Heart left ventricle (tissue), 16 donors: ENCODE measurements around the gene SAP30BP. TPM values are rescaled to one million over a fixed set of nuclear protein-coding genes. Genes with fewer than 3 reads are reported as not detected.
A peak's percentile ranks its signal among the peaks of the same experiment; 100 is the strongest.

ENCODE experiments used
- ATAC-seq, 4 donors: fragments of 200-7000 bp; cut with Tn5 transposase; one replicate each; pipeline ENCODE4 v1.9.1; 2020 to 2022; ENCODE audit warnings: moderate library complexity in 4 of 4, mild to moderate bottlenecking in 3 of 4, moderate number of reproducible peaks in 1 of 4
- DNase-seq, 5 donors: peaks; one replicate each; pipeline ENCODE4 v3.0.0-alpha.2; 2020
- H3K27ac ChIP-seq, 12 donors: fragments of 200-600 bp; sonication (generic) in 4 of 12; one replicate each; pipeline versions ENCODE4 v1.5.0 to v1.8.0; 2016 to 2022; ENCODE audit warnings: mild to moderate bottlenecking in 2 of 12
- H3K27me3 ChIP-seq, 9 donors: fragments of 200-600 bp; sonication (generic) in 2 of 9; one replicate each; pipeline versions ENCODE4 v1.5.1 to v1.8.0; 2016 to 2022; ENCODE audit warnings: mild to moderate bottlenecking in 3 of 9
- H3K36me3 ChIP-seq, 9 donors: fragments of 200-600 bp; sonication (generic) in 2 of 9; one replicate each; pipeline versions ENCODE4 v1.5.0 to v1.8.0; 2018 to 2022; ENCODE audit warnings: mild to moderate bottlenecking in 2 of 9
- H3K4me1 ChIP-seq, 12 donors: fragments of 200-600 bp; sonication (generic) in 4 of 12; one replicate each; pipeline versions ENCODE4 v1.5.0 to v1.8.0; 2016 to 2022; ENCODE audit warnings: mild to moderate bottlenecking in 3 of 12
- H3K4me3 ChIP-seq, 12 donors: fragments of 200-600 bp; sonication (generic) in 4 of 12; one replicate each; pipeline versions ENCODE4 v1.5.0 to v1.8.0; 2017 to 2022; ENCODE audit warnings: mild to moderate bottlenecking in 9 of 12, moderate library complexity in 4 of 12
- H3K9me3 ChIP-seq, 12 donors: fragments of 200-600 bp; sonication (generic) in 4 of 12; one replicate each; pipeline versions ENCODE4 v1.5.0 to v1.8.0; 2016 to 2022; ENCODE audit warnings: mild to moderate bottlenecking in 1 of 12
- CTCF ChIP-seq, 12 donors: fragments of 200-600 bp; sonication (generic) in 4 of 12; IDR thresholded peaks; one replicate each; pipeline versions ENCODE4 v1.5.0 to v1.8.0; 2018 to 2022; ENCODE audit warnings: antibody characterized with exemption in 12 of 12, mild to moderate bottlenecking in 5 of 12
- POLR2A ChIP-seq, 2 donors: fragments of 450-650 bp; IDR thresholded peaks; one replicate each; pipeline ENCODE4 v1.6.1; 2017; ENCODE audit warnings: antibody characterized with exemption in 2 of 2, mild to moderate bottlenecking in 2 of 2, moderate library complexity in 2 of 2
- WGBS, 4 donors: extraction: QIAGEN DNeasy Blood & Tissue Kit in 2 of 4; methylation state at CpG; one replicate each; pipeline versions ENCODE4 v1.1.5 to v1.1.7; 2013 to 2018; 5-methylcytosine and 5-hydroxymethylcytosine counted together
- intact Hi-C, 10 donors: fragments of 100-400 bp; cut with DNase I; formaldehyde crosslinking; loops; one replicate each; pipeline versions ENCODE4 v1.11.1 to v1.14.2; 2022
- polyA plus RNA-seq, 2 donors: library from polyadenylated mRNA; stranded (reverse); fragments of 200-250 nt; gene quantifications; one replicate each; pipeline ENCODE4 v1.2.3, GENCODE V29; 2013
- total RNA-seq, 9 donors: library from RNA; depleted of rRNA in 2 of 9; stranded (reverse); fragments of >200 nt in 2 of 9; fragmentation: NEBNext Ultra II Directional in 3 of 9; extraction: Animal tissue kit (Norgen Biotek cat#: 25700) in 3 of 9; gene quantifications; one replicate each; pipeline versions ENCODE4 v1.1.0 to v1.2.4, GENCODE V29; 2016 to 2023
- donor health status: ischemic (EF 13 %, LVEDD 7.1; RV severe dilation, severe dysfunction).
- donor health status: healthy with polysubstance abuse.
- donor health status: DM: no; HTN: yes; CAD: no.
- donor health status: DM: no; HTN: no; CAD: no.
- donor health status: ischemic (EF 25% LVEDD 6.9; RV normal size, moderate dysfunction).
- donor health status: ischemic (EF 25% LVEDD 5.7; RV mildly dilated, moderate dysfunction).
- donor health status: healthy.
- donor health status: DM: yes; HTN: yes; CAD: no.
- donor health status: ischemic (EF 35%, LVEDD 5.7; RV mildly dilated, moderate dysfunction).
- donor health status: nonischemic (EF 11% LVEDD 7.7; RV severe dilation, severe dysfunction).
- donor health status: DM: yes; HTN: yes; CAD: no.
- donor health status: PGD.
- donor health status: ischemic (EF 29% LVEDD 5.4; RV normal size, mild dysfunction).
- donor health status: nonischemic (EF 23%, LVEDD 6.1; RV moderate dilation, normal function).

SAP30BP gene
- total and polyA plus RNA-seq, 11 donors, result 40.9 to 121 (median 54.6) TPM

- intact Hi-C loops, result no loop called here
- Histone ChIP-seq H3K4me1 (peaks cover 0 to 26% (median 12%) of the 10 kb centered on the region in 12 donors), H3K27me3 (peaks cover 0 to 32% (median 14%) of the 10 kb centered on the region in 9 donors), H3K4me3 (peak overlapping the region in 4 of 12 donors; percentile 17 to 60 (median 25)), H3K36me3 (peaks cover 0 to 3% (median 0%) of the 10 kb centered on the region in 9 donors), H3K27ac (peak overlapping the region in 10 of 12 donors; percentile 11 to 82 (median 44)), H3K9me3 (no peaks in the 10 kb centered on the region)
- peak in 1 of 5 donors; percentile 73 for DNase-seq
- peak in 1 of 2 donors; percentile 15 for TF ChIP-seq POLR2A (IDR thresholded peaks at IDR 0.05)
- TF ChIP-seq CTCF (IDR thresholded peaks at IDR 0.05), result no peak
- WGBS, 4 donors, result 70 to 74% (median 71%) methylated on average over 12 to 18 of the region's 18 CpGs
- ATAC-seq, result peak in 3 of 4 donors; percentile 53 to 74 (median 63)
These were observed 56.2 kb downstream of the SAP30BP start for GRCh38 chr17:75723171-75723930.

DNA sequence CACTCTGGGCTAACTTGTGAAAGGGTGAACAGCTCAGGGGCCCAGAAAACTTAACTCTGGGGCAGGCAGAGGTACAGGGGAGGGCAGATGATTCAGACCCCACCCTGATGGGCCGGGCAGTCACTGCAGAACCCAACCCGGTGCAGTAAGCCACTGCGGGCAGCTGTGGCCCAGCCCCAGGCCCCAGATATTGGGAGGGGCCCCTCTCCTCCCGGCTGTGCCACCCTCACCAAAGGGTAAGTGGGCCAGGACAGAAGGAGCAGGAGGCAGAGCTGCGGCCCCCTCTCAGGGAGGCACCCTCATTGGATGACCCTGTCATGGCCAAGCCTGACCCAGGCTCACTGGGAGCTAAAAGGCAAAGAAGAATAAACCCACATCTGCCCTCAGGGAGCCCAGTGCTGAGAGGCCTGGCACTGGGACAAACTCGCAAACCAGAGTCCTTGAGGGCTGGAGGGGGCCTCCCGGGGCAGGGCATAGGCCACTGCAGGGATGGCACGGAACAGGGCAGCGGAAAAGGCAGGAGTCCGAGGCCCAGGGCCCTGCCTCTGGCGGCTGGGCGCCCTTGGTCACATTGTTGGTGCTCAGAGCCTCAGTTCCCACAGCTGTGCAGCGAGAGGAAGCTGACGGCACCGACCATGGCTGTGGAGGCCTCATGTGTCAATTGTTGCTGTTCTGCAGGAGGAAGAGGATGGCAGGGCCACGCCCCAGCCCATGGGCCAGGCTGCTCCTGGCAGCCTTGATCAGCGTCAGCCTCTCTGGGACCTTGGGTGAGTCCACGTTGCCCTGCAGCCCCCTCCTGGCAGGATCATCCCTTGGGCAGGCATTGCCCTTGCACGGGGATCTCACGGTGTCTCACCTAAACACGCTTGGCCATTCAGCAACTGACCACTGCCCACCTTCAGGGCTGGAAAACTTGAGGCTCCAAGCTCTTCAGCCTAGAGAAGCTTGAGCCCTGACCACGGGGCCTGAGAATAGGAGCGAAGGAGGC is 57.2 kb downstream of the SAP30BP start:
- Histone ChIP-seq H3K36me3 (peaks cover 0 to 3% (median 0%) of the 10 kb centered on the region in 9 donors), H3K4me1 (peaks cover 0 to 26% (median 12%) of the 10 kb centered on the region in 12 donors), H3K9me3 (no peaks in the 10 kb centered on the region), H3K4me3 (no peak overlapping the region), H3K27ac (peak overlapping the region in 2 of 12 donors; percentile 44 to 59), H3K27me3 (peaks cover 0 to 31% (median 14%) of the 10 kb centered on the region in 9 donors)
- intact Hi-C loops, result no loop called here
- WGBS, 4 donors, result 86 to 93% (median 89%) methylated on average over 20 to 23 of the region's 23 CpGs
- TF ChIP-seq CTCF (IDR thresholded peaks at IDR 0.05), result no peak
- TF ChIP-seq POLR2A (IDR thresholded peaks at IDR 0.05), result no peak
- DNase-seq (no peak), ATAC-seq (no peak)

- ATAC-seq, result no peak
- Histone ChIP-seq H3K36me3 (peaks cover 0 to 3% (median 0%) of the 10 kb centered on the region in 9 donors), H3K4me1 (peaks cover 0 to 25% (median 12%) of the 10 kb centered on the region in 12 donors), H3K27me3 (peaks cover 0 to 20% (median 14%) of the 10 kb centered on the region in 9 donors), H3K4me3 (no peak overlapping the region), H3K9me3 (no peaks in the 10 kb centered on the region), H3K27ac (no peak overlapping the region)
- no peak for TF ChIP-seq CTCF (IDR thresholded peaks at IDR 0.05)
- TF ChIP-seq POLR2A (IDR thresholded peaks at IDR 0.05), result no peak
- WGBS, 4 donors, result 87 to 98% (median 94%) methylated on average over 7 of the region's 7 CpGs
- no peak for DNase-seq
- intact Hi-C loops, result no loop called here
These were observed 58.4 kb downstream of the SAP30BP start for GRCh38 chr17:75725504-75725903.
